ENCODE data around the gene TMEM179B.
A peak's percentile ranks its signal among the peaks of the same experiment; 100 is the strongest.

The TMEM179B gene

DNA sequence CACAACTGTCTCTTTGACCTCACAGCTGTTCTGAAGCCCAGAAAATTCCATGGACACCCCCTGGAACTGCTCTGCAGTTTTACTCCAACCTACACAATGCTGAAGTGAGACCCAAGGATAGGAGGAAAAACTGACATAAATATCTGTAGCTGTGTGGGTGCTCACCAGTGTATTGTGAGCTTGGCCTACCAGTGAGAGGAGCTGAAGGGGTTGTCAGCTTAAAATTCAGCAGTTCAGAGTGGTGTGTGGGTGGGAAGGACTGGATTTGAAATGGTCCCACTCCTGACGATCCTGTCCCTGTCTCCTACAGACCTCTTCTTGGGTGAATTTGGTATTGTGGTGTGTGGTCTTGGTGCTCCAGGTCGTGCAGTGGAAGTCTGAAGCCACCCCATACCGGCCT, 2.4 kb downstream of the TMEM179B start:
- ATAC-seq, result no peak
- TF ChIP-seq SNAI2 (CRISPR knock-in tag; IDR thresholded peaks at IDR 0.05), result no peak
- TF ChIP-seq PATZ1 (CRISPR knock-in tag; IDR thresholded peaks at IDR 0.05; ENCODE audit: borderline replicate concordance), result no peak
- no peak for TF ChIP-seq CSDC2 (CRISPR knock-in tag; IDR thresholded peaks at IDR 0.05)
- TF ChIP-seq ZNF70 (CRISPR knock-in tag; IDR thresholded peaks at IDR 0.05), result no peak
- TF ChIP-seq, protein P1, sequence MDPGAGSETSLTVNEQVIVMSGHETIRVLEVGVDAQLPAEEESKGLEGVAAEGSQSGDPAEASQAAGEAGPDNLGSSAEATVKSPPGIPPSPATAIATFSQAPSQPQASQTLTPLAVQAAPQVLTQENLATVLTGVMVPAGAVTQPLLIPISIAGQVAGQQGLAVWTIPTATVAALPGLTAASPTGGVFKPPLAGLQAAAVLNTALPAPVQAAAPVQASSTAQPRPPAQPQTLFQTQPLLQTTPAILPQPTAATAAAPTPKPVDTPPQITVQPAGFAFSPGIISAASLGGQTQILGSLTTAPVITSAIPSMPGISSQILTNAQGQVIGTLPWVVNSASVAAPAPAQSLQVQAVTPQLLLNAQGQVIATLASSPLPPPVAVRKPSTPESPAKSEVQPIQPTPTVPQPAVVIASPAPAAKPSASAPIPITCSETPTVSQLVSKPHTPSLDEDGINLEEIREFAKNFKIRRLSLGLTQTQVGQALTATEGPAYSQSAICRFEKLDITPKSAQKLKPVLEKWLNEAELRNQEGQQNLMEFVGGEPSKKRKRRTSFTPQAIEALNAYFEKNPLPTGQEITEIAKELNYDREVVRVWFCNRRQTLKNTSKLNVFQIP (CRISPR knock-in tag; IDR thresholded peaks at IDR 0.05; ENCODE audit: borderline replicate concordance, low read depth), result no peak
- no peak for TF ChIP-seq ZFP30 (CRISPR knock-in tag; IDR thresholded peaks at IDR 0.05)
- TF ChIP-seq OSR1 (CRISPR knock-in tag; IDR thresholded peaks at IDR 0.05), result no peak
- TF ChIP-seq GLIS3 (CRISPR knock-in tag; IDR thresholded peaks at IDR 0.05), result no peak
- TF ChIP-seq RARB (CRISPR knock-in tag; IDR thresholded peaks at IDR 0.05), result no peak
- TF ChIP-seq TCF4 (CRISPR knock-in tag; IDR thresholded peaks at IDR 0.05; ENCODE audit: borderline replicate concordance), result no peak

DNA sequence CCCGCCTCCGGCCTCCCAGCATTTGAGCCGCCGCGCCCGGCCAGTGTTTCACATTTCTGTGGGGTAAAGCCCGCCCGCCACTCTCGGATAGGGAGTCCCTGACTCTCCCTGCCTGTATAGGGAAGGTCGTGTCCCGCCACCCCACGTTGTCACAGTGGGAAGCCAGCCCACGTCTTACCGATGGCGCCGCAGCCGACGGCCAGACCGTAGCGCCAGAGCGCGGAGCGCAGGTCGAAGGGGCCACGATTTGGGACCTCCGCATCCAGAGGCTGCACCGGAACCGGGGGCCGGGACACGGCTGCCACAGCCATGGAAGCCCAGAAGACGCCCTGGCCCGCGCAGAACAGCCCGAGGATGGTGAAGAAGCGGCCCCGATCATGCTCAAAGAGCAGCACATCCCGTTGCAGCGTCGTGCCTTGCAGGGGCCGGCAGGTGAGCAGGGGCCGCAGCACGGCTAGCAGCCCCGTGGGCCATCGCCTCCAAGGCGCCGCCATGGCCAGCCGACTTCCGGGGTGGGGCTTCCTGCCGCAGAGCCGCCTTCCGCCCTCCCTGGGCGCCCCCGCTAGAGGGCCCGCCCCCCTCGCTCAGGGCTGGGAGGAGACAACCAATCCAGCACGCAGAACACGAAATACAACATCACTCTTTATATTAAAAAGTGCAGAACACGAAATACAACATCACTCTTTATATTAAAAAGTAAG, 4.4 kb downstream of the TMEM179B start, which contains the start of gene TMEM223:
Gene TMEM223 (minus strand): TSS at position 506 of the 701 bp plus-strand sequence. CDS start 12 bp downstream, at position 494.
- TF ChIP-seq BACH2 (CRISPR knock-in tag; IDR thresholded peaks at IDR 0.05; ENCODE audit: borderline replicate concordance) (no peak), ZFP30 (CRISPR knock-in tag; IDR thresholded peaks at IDR 0.05) (no peak), GLIS3 (CRISPR knock-in tag; IDR thresholded peaks at IDR 0.05) (no peak), ZNF70 (CRISPR knock-in tag; IDR thresholded peaks at IDR 0.05) (no peak), OSR1 (CRISPR knock-in tag; IDR thresholded peaks at IDR 0.05) (no peak), PATZ1 (CRISPR knock-in tag; IDR thresholded peaks at IDR 0.05; ENCODE audit: borderline replicate concordance) (no peak), RARB (CRISPR knock-in tag; IDR thresholded peaks at IDR 0.05) (no peak), CSDC2 (CRISPR knock-in tag; IDR thresholded peaks at IDR 0.05) (no peak), ZNF565 (CRISPR knock-in tag; conservative IDR thresholded peaks at IDR 0.05; ENCODE audit: low read depth) (no peak), TOX (CRISPR knock-in tag; IDR thresholded peaks at IDR 0.05; ENCODE audit: borderline replicate concordance) (no peak), ZC3H10 (CRISPR knock-in tag; IDR thresholded peaks at IDR 0.05) (no peak)
- TF ChIP-seq, protein P2, sequence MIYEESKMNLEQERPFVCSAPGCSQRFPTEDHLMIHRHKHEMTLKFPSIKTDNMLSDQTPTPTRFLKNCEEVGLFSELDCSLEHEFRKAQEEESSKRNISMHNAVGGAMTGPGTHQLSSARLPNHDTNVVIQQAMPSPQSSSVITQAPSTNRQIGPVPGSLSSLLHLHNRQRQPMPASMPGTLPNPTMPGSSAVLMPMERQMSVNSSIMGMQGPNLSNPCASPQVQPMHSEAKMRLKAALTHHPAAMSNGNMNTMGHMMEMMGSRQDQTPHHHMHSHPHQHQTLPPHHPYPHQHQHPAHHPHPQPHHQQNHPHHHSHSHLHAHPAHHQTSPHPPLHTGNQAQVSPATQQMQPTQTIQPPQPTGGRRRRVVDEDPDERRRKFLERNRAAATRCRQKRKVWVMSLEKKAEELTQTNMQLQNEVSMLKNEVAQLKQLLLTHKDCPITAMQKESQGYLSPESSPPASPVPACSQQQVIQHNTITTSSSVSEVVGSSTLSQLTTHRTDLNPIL (CRISPR knock-in tag; IDR thresholded peaks at IDR 0.05; ENCODE audit: low read depth), result no peak
- TF ChIP-seq, protein P1 (CRISPR knock-in tag; IDR thresholded peaks at IDR 0.05; ENCODE audit: borderline replicate concordance, low read depth), result no peak
- TF ChIP-seq, protein P3, sequence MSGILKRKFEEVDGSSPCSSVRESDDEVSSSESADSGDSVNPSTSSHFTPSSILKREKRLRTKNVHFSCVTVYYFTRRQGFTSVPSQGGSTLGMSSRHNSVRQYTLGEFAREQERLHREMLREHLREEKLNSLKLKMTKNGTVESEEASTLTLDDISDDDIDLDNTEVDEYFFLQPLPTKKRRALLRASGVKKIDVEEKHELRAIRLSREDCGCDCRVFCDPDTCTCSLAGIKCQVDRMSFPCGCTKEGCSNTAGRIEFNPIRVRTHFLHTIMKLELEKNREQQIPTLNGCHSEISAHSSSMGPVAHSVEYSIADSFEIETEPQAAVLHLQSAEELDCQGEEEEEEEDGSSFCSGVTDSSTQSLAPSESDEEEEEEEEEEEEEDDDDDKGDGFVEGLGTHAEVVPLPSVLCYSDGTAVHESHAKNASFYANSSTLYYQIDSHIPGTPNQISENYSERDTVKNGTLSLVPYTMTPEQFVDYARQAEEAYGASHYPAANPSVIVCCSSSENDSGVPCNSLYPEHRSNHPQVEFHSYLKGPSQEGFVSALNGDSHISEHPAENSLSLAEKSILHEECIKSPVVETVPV (CRISPR knock-in tag; IDR thresholded peaks at IDR 0.05), result no peak
- peak; percentile 89 for ATAC-seq

- peak; percentile 4 for ATAC-seq
- TF ChIP-seq ZNF8 (CRISPR knock-in tag; IDR thresholded peaks at IDR 0.05) (no peak), BACH2 (CRISPR knock-in tag; IDR thresholded peaks at IDR 0.05; ENCODE audit: borderline replicate concordance) (no peak), TOX (CRISPR knock-in tag; IDR thresholded peaks at IDR 0.05; ENCODE audit: borderline replicate concordance) (no peak), ZFP30 (CRISPR knock-in tag; IDR thresholded peaks at IDR 0.05) (no peak), SNAI2 (CRISPR knock-in tag; IDR thresholded peaks at IDR 0.05) (no peak), ESRRG (CRISPR knock-in tag; IDR thresholded peaks at IDR 0.05) (no peak), ZFP3 (CRISPR knock-in tag; IDR thresholded peaks at IDR 0.05) (no peak), RARB (CRISPR knock-in tag; IDR thresholded peaks at IDR 0.05) (no peak), ZC3H10 (CRISPR knock-in tag; IDR thresholded peaks at IDR 0.05) (no peak), PPARA (CRISPR knock-in tag; IDR thresholded peaks at IDR 0.05; ENCODE audit: borderline replicate concordance) (no peak), ISL1 (CRISPR knock-in tag; IDR thresholded peaks at IDR 0.05) (no peak)
- TF ChIP-seq, protein P2 (CRISPR knock-in tag; IDR thresholded peaks at IDR 0.05; ENCODE audit: low read depth), result no peak
Observed at GRCh38 chr11:62792202-62792575, 5.0 kb downstream of the TMEM179B start.

All from SK-N-SH treated with all-trans-retinoic acid at 6 μM for 48 hours (cell line).